PFSK-1 (cell line): ENCODE measurements around the gene PNMA8C.

ENCODE experiments used
- FOXP2 ChIP-seq: optimal IDR thresholded peaks from 2 replicates; pipeline ENCODE3; 2011; ENCODE audit warnings: borderline replicate concordance, control low read depth, inconsistent platforms; ENCODE audit not compliant: insufficient read depth; ENCODE audit errors: extremely low read length, extremely low read depth
- POLR2AphosphoS5 ChIP-seq: IDR thresholded peaks from 2 replicates; pipeline ENCODE4 v1.6.1; 2012; ENCODE audit warnings: low read depth, mild to moderate bottlenecking, control low read depth, low read length, moderate library complexity
- REST ChIP-seq, 2 experiments: IDR thresholded peaks; 2 replicates each; pipeline versions ENCODE4 v1.6.1 to v1.8.0; 2011 to 2012; ENCODE audit warnings: low read depth in 2 of 2, low read length in 2 of 2, control low read depth in 1 of 2, inconsistent platforms in 1 of 2, mild to moderate bottlenecking in 1 of 2, moderate library complexity in 1 of 2; ENCODE audit not compliant: insufficient read depth in 1 of 2
- SIN3A ChIP-seq: IDR thresholded peaks from 2 replicates; pipeline ENCODE4 v1.6.1; 2012; ENCODE audit warnings: mild to moderate bottlenecking, low read length, moderate library complexity, borderline replicate concordance; ENCODE audit not compliant: insufficient read depth
- TAF1 ChIP-seq: IDR thresholded peaks from 2 replicates; pipeline ENCODE4 v1.6.1; 2012; ENCODE audit warnings: low read length, control low read depth, borderline replicate concordance; ENCODE audit not compliant: insufficient read depth

PNMA8C gene

GRCh38 chr19:46386151-46386550 is 42.6 kb downstream of the PNMA8C start:
- TF ChIP-seq POLR2AphosphoS5 = no peak
- TF ChIP-seq TAF1 = no peak
- no peak for TF ChIP-seq SIN3A
- no peak for TF ChIP-seq FOXP2
- TF ChIP-seq REST (IDR thresholded peaks at IDR 0.05; ENCODE audit: insufficient read depth in 1 of 2, low read depth in 2 of 2, low read length in 2 of 2) = no peak

GRCh38 chr19:46385636-46386035 is 43.1 kb downstream of the PNMA8C start:
- no peak for TF ChIP-seq REST (IDR thresholded peaks at IDR 0.05; ENCODE audit: insufficient read depth in 1 of 2, low read depth in 2 of 2, low read length in 2 of 2)
- TF ChIP-seq POLR2AphosphoS5 = no peak
- TF ChIP-seq SIN3A = no peak
- TF ChIP-seq TAF1 = no peak
- TF ChIP-seq FOXP2 = no peak

- no peak for TF ChIP-seq REST (IDR thresholded peaks at IDR 0.05; ENCODE audit: insufficient read depth in 1 of 2, low read depth in 2 of 2, low read length in 2 of 2)
- TF ChIP-seq TAF1 = no peak
- TF ChIP-seq POLR2AphosphoS5 = no peak
- no peak for TF ChIP-seq FOXP2
- TF ChIP-seq SIN3A = no peak
Measured at GRCh38 chr19:46384396-46384795, 44.3 kb downstream of the PNMA8C start.

- no peak for TF ChIP-seq SIN3A
- TF ChIP-seq TAF1 = no peak
- TF ChIP-seq FOXP2 = no peak
- TF ChIP-seq POLR2AphosphoS5 = no peak
- no peak for TF ChIP-seq REST (IDR thresholded peaks at IDR 0.05; ENCODE audit: insufficient read depth in 1 of 2, low read depth in 2 of 2, low read length in 2 of 2)
Measured at GRCh38 chr19:46383846-46384245, 44.9 kb downstream of the PNMA8C start.

- TF ChIP-seq TAF1 (no peak), FOXP2 (no peak), REST (IDR thresholded peaks at IDR 0.05; ENCODE audit: insufficient read depth in 1 of 2, low read depth in 2 of 2, low read length in 2 of 2) (no peak), SIN3A (no peak), POLR2AphosphoS5 (no peak)
Measured at GRCh38 chr19:46383171-46383815, 45.4 kb downstream of the PNMA8C start.
